Measurements from ENCODE around the gene SFMBT1.

SFMBT1 gene

GRCh38 chr3:53027254-53027844 lies 18.5 kb downstream of the SFMBT1 start:
- Histone ChIP-seq H3K9me3 (ENCODE audit: insufficient read depth, low read depth, low read length) (no peaks in the 10 kb centered on the region), H3K4me2 (ENCODE audit: low read depth, low read length, poor library complexity, severe bottlenecking) (no peak overlapping the region), H3K36me3 (ENCODE audit: insufficient read depth, low read length) (no peaks in the 10 kb centered on the region), H3K27me3 (ENCODE audit: insufficient read depth, low read length, poor library complexity, severe bottlenecking) (no peaks in the 10 kb centered on the region), H4K20me1 (ENCODE audit: insufficient read depth, low read length, poor library complexity, severe bottlenecking) (peaks cover 19% of the 10 kb centered on the region), H3K9ac (ENCODE audit: low read depth, low read length, poor library complexity, severe bottlenecking) (no peak overlapping the region), H3K4me3 (ENCODE audit: low read length, poor library complexity, severe bottlenecking) (no peak overlapping the region), H3K79me2 (ENCODE audit: insufficient read depth, low read length) (peaks cover 73% of the 10 kb centered on the region), H3K9me2 (replicated peaks; ENCODE audit: low read depth, low read length) (no peaks in the 10 kb centered on the region), H3K4me1 (ENCODE audit: insufficient read depth, low read length, poor library complexity, severe bottlenecking) (peaks cover 31% of the 10 kb centered on the region), H3F3A (ENCODE audit: low read depth) (no peaks in the 10 kb centered on the region), H2AFZ (ENCODE audit: low read length) (no peak overlapping the region)
- TF ChIP-seq EZH2phosphoT487 (IDR thresholded peaks at IDR 0.05; ENCODE audit: borderline replicate concordance): no peak
- TF ChIP-seq CTCF (conservative IDR thresholded peaks at IDR 0.05; ENCODE audit: low read length): no peak

- TF ChIP-seq EZH2phosphoT487 (IDR thresholded peaks at IDR 0.05; ENCODE audit: borderline replicate concordance) (no peak), CTCF (conservative IDR thresholded peaks at IDR 0.05; ENCODE audit: low read length) (no peak)
- Histone ChIP-seq H3K36me3 (ENCODE audit: insufficient read depth, low read length) (no peaks in the 10 kb centered on the region), H3K4me3 (ENCODE audit: low read length, poor library complexity, severe bottlenecking) (no peak overlapping the region), H3F3A (ENCODE audit: low read depth) (no peaks in the 10 kb centered on the region), H4K20me1 (ENCODE audit: insufficient read depth, low read length, poor library complexity, severe bottlenecking) (peaks cover 23% of the 10 kb centered on the region), H3K4me1 (ENCODE audit: insufficient read depth, low read length, poor library complexity, severe bottlenecking) (peaks cover 31% of the 10 kb centered on the region), H2AFZ (ENCODE audit: low read length) (no peak overlapping the region), H3K9me3 (ENCODE audit: insufficient read depth, low read depth, low read length) (no peaks in the 10 kb centered on the region), H3K9ac (ENCODE audit: low read depth, low read length, poor library complexity, severe bottlenecking) (no peak overlapping the region), H3K27me3 (ENCODE audit: insufficient read depth, low read length, poor library complexity, severe bottlenecking) (no peaks in the 10 kb centered on the region), H3K9me2 (replicated peaks; ENCODE audit: low read depth, low read length) (no peaks in the 10 kb centered on the region), H3K79me2 (ENCODE audit: insufficient read depth, low read length) (peaks cover 80% of the 10 kb centered on the region), H3K4me2 (ENCODE audit: low read depth, low read length, poor library complexity, severe bottlenecking) (no peak overlapping the region)
These were observed 19.3 kb downstream of the SFMBT1 start for GRCh38 chr3:53026382-53027162.

- H2AFZ ChIP-seq (ENCODE audit: low read length): no peak overlapping the region
- peaks cover 21% of the 10 kb centered on the region for H3K4me1 ChIP-seq (ENCODE audit: insufficient read depth, low read length, poor library complexity, severe bottlenecking)
- H4K20me1 ChIP-seq (ENCODE audit: insufficient read depth, low read length, poor library complexity, severe bottlenecking): peaks cover 30% of the 10 kb centered on the region
- no peak overlapping the region for H3K9ac ChIP-seq (ENCODE audit: low read depth, low read length, poor library complexity, severe bottlenecking)
- no peak overlapping the region for H3K4me3 ChIP-seq (ENCODE audit: low read length, poor library complexity, severe bottlenecking)
- no peaks in the 10 kb centered on the region for H3K27me3 ChIP-seq (ENCODE audit: insufficient read depth, low read length, poor library complexity, severe bottlenecking)
- H3K79me2 ChIP-seq (ENCODE audit: insufficient read depth, low read length): peaks cover 79% of the 10 kb centered on the region
- H3K4me2 ChIP-seq (ENCODE audit: low read depth, low read length, poor library complexity, severe bottlenecking): no peak overlapping the region
- H3K36me3 ChIP-seq (ENCODE audit: insufficient read depth, low read length): no peaks in the 10 kb centered on the region
- TF ChIP-seq EZH2phosphoT487 (IDR thresholded peaks at IDR 0.05; ENCODE audit: borderline replicate concordance) (no peak), CTCF (conservative IDR thresholded peaks at IDR 0.05; ENCODE audit: low read length) (no peak)
- no peaks in the 10 kb centered on the region for H3K9me3 ChIP-seq (ENCODE audit: insufficient read depth, low read depth, low read length)
- no peaks in the 10 kb centered on the region for H3K9me2 ChIP-seq (replicated peaks; ENCODE audit: low read depth, low read length)
- no peaks in the 10 kb centered on the region for H3F3A ChIP-seq (ENCODE audit: low read depth)
These were observed 21.6 kb downstream of the SFMBT1 start for GRCh38 chr3:53024315-53024714.
